ENCODE results near the gene YIPF5.

DNA sequence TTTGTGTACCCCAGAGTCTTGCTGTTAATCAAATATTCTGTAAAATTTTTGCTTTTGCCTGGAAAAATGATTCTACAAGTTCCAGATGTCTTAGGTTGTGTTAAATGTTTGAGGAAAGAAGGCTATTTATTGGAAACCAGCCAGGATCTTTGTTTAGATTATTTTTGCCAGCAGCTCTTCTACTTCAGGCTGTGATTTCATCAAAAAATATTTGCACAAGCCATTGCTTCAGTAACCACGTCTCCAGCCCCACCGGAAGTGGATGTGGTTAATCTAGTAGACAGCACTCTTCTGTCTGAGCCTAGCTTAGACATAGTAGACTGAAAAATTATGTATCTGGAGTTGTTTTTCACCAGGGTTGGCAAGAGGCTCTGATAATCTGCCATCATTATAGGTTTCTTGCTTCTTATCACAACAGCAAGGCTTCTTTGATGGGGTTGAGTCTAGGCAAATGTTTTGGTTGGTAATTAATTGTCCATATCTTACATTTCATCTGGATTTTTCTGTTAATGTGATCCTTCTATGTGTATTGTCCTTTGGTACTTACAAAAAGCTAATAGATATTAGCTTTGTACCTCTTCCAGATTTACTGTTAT, 17.3 kb upstream of the YIPF5 start:
- TF ChIP-seq CTCF (IDR thresholded peaks at IDR 0.05), result no peak
- TF ChIP-seq POLR2A (IDR thresholded peaks at IDR 0.05), result no peak
